Common myeloid progenitor, CD34-positive (primary cell): Measurements from ENCODE around the gene C1orf21.
"Not testable (repeated sequence)": the region's sequence is repeated elsewhere in the genome, so short reads cannot be mapped to it uniquely, and the experiment has no call there.

Experiments
- CTCF ChIA-PET: fragments of 350-600 bp; sonication (Branson Sonifier 250); formaldehyde crosslinking; loops from one replicate; lab custom pipeline; 2021; ENCODE audit warnings: antibody characterized with exemption; lab: Charles Lee
- POLR2A ChIA-PET: fragments of 350-600 bp; sonication (Branson Sonifier 250); formaldehyde crosslinking; loops from one replicate; lab custom pipeline; 2021; ENCODE audit warnings: antibody characterized with exemption; lab: Charles Lee
- DNase-seq, 3 donors: peaks; one replicate each; pipeline versions ENCODE4 v3.0.0 to v3.0.0-alpha.2; 2013
- H3K27ac ChIP-seq, 2 experiments: 1 replicate in 1 of 2; 2 replicates in 1 of 2; pipeline ENCODE4 v1.7.0; 2013; ENCODE audit warnings: inconsistent platforms in 2 of 2, low read length in 2 of 2, mild to moderate bottlenecking in 2 of 2, low read depth in 1 of 2, moderate library complexity in 1 of 2; ENCODE audit not compliant: severe bottlenecking in 2 of 2, insufficient read depth in 1 of 2, poor library complexity in 1 of 2
- H3K27me3 ChIP-seq, 5 experiments: replicated peaks in 2 of 5; 1 replicate in 3 of 5; 2 replicates in 2 of 5; pipeline versions ENCODE4 v1.6.1 to v1.7.0; 2013; ENCODE audit warnings: low read length in 4 of 5, mild to moderate bottlenecking in 2 of 5, moderate library complexity in 2 of 5, inconsistent platforms in 1 of 5; ENCODE audit not compliant: insufficient read depth in 5 of 5, control insufficient read depth in 4 of 5
- H3K36me3 ChIP-seq, 4 experiments: 1 replicate in 2 of 4; 2 replicates in 2 of 4; pipeline versions ENCODE4 v1.6.1 to v1.7.0; 2013; ENCODE audit warnings: low read length in 3 of 4, control low read depth in 1 of 4, mild to moderate bottlenecking in 1 of 4; ENCODE audit not compliant: control insufficient read depth in 4 of 4, insufficient read depth in 4 of 4
- H3K4me1 ChIP-seq, 4 experiments: 1 replicate in 3 of 4; 2 replicates in 1 of 4; pipeline versions ENCODE4 v1.6.1 to v1.7.1; 2013; ENCODE audit warnings: low read length in 3 of 4, mild to moderate bottlenecking in 3 of 4, control low read depth in 1 of 4, inconsistent platforms in 1 of 4, moderate library complexity in 1 of 4; ENCODE audit not compliant: control insufficient read depth in 4 of 4, insufficient read depth in 4 of 4; ENCODE audit errors: control extremely low read depth in 1 of 4
- H3K4me3 ChIP-seq, 7 experiments: 1 replicate in 4 of 7; 2 replicates in 3 of 7; pipeline versions ENCODE4 v1.5.1 to v1.7.0; 2013; ENCODE audit warnings: mild to moderate bottlenecking in 7 of 7, low read length in 6 of 7, moderate library complexity in 6 of 7, inconsistent platforms in 2 of 7, low read depth in 2 of 7, control low read depth in 1 of 7; ENCODE audit not compliant: insufficient read depth in 4 of 7, control insufficient read depth in 1 of 7; ENCODE audit errors: extremely low read depth in 1 of 7
- H3K9me3 ChIP-seq, 5 experiments: 1 replicate in 4 of 5; 2 replicates in 1 of 5; pipeline versions ENCODE4 v1.6.1 to v1.7.1; 2013; ENCODE audit warnings: low read length in 4 of 5, mild to moderate bottlenecking in 2 of 5, inconsistent platforms in 1 of 5, low read depth in 1 of 5, moderate library complexity in 1 of 5; ENCODE audit not compliant: control insufficient read depth in 4 of 5, insufficient read depth in 2 of 5; ENCODE audit errors: control extremely low read depth in 1 of 5
- WGBS: methylation state at CpG from one replicate; pipeline ENCODE4 v1.1.5; 2013; ENCODE audit not compliant: insufficient coverage; 5-methylcytosine and 5-hydroxymethylcytosine counted together

Gene C1orf21

GRCh38 chr1:184605941-184606340 lies 219.1 kb downstream of the C1orf21 start:
- H3K36me3 ChIP-seq = peaks cover 0 to 8% (median 4%) of the 10 kb centered on the region in 4 experiments
- H3K9me3 ChIP-seq = no peaks in the 10 kb centered on the region
- CTCF ChIA-PET = no interaction called here
- no peak overlapping the region for H3K4me3 ChIP-seq
- DNase-seq = no peak
- peaks cover 0 to 9% (median 3%) of the 10 kb centered on the region in 4 experiments for H3K4me1 ChIP-seq
- POLR2A ChIA-PET = no interaction called here
- WGBS = 95% methylated on average over 3 of the region's 4 CpGs
- no peak overlapping the region for H3K27ac ChIP-seq
- H3K27me3 ChIP-seq = no peaks in the 10 kb centered on the region

DNA sequence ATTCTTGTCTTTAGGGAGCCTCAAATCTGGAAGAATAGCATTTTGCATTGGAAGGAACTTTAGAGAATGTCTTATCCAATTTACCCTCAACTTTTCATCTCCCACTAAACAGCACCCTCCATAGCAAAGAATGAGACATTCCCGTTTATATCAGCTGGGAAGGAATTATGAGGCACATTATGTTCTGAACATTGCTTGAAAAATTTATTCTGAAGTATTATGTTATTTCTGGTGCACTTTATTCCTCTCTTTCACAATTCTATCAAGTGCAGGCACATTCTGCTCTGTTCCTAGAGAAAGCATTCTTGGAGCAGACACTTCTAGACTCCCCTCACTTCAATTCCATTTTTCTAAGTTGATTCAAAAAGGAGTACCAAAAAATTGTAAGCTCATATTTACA lies 220.0 kb downstream of the C1orf21 start:
- peaks cover 0 to 8% (median 2%) of the 10 kb centered on the region in 4 experiments for H3K36me3 ChIP-seq
- POLR2A ChIA-PET = no interaction called here
- H3K9me3 ChIP-seq = no peaks in the 10 kb centered on the region
- no peak overlapping the region for H3K27ac ChIP-seq
- H3K4me3 ChIP-seq = no peak overlapping the region
- H3K4me1 ChIP-seq = peaks cover 0 to 9% (median 3%) of the 10 kb centered on the region in 4 experiments
- CTCF ChIA-PET = interaction anchor here (1.1 kb wide), 1 partner anchor 9 kb away, joined by 3 read pairs; no protein-coding TSS in a partner anchor
- no peak for DNase-seq
- no CpG with 5 or more reads among the region's 1 CpG for WGBS
- H3K27me3 ChIP-seq = no peaks in the 10 kb centered on the region

DNA sequence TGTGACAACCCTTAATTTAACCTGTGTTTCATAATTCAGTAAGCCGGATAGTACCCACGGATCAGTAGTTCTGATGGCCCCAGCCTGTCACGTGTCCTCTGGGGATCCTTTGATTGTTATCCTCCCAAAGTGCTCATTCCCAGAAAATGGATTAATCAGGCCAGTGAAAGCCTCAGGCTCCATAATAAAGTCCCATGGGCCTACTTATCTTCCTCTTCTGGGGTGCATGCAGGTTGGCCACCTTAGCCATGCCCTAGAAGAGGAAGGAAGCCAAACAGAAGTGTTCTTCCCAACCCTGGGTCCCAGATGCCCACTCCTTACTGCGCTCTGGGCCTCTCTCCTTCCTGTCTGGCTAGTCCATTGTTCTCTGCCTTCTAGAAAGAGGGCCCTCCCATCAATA lies 221.8 kb downstream of the C1orf21 start:
- DNase-seq = no peak
- 100% methylated on average over 3 of the region's 4 CpGs for WGBS

DNA sequence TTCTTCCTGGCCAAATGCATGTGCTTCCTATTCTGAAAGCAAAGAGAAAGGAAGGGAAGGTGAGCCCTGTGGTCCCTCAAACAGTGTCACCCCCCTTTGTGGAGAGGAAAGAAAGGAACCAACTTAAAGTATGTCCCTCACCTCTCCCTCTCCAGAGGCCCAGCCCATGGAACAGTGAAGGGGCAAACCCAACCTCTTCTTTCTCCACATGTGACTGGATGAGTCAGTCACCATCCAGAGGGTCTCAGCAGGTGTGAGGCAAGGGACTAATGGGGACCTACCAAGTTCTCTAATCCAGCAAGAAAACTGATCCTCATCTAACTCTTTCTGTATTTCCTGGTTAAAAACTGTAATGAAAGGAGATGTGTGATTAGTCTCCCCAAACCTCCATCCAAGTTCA lies 222.2 kb downstream of the C1orf21 start:
- ChIA-PET CTCF (no interaction called here), POLR2A (no interaction called here)
- Histone ChIP-seq H3K9me3 (no peaks in the 10 kb centered on the region), H3K36me3 (peaks cover 0 to 5% (median 1%) of the 10 kb centered on the region in 4 experiments), H3K4me1 (peaks cover 0 to 9% (median 3%) of the 10 kb centered on the region in 4 experiments), H3K27me3 (no peaks in the 10 kb centered on the region), H3K27ac (no peak overlapping the region), H3K4me3 (no peak overlapping the region)
- DNase-seq = no peak

More for the DNA sequence above, 221.8 kb downstream of the C1orf21 start:
- no peak overlapping the region for H3K4me3 ChIP-seq
- H3K4me1 ChIP-seq = peaks cover 0 to 9% (median 3%) of the 10 kb centered on the region in 4 experiments
- peaks cover 0 to 5% (median 1%) of the 10 kb centered on the region in 4 experiments for H3K36me3 ChIP-seq
- ChIA-PET CTCF (no interaction called here), POLR2A (no interaction called here)
- no peak overlapping the region for H3K27ac ChIP-seq
- H3K27me3 ChIP-seq = no peaks in the 10 kb centered on the region
- H3K9me3 ChIP-seq = no peaks in the 10 kb centered on the region

- POLR2A ChIA-PET = no interaction called here
Observed at GRCh38 chr1:184610876-184611595, 224.2 kb downstream of the C1orf21 start.

GRCh38 chr1:184612229-184612628 lies 225.4 kb downstream of the C1orf21 start:
- H3K4me3 ChIP-seq, H3K36me3 ChIP-seq, POLR2A ChIA-PET, H3K9me3 ChIP-seq, H3K27ac ChIP-seq, DNase-seq, H3K27me3 ChIP-seq: not testable (repeated sequence)
- CTCF ChIA-PET = interaction anchor here (1.3 kb wide), 1 partner anchor 10 kb away, joined by 3 read pairs; no protein-coding TSS in a partner anchor
- 98% methylated on average over 4 of the region's 5 CpGs for WGBS
- H3K4me1 ChIP-seq = peaks cover 6 to 24% (median 9%) of the 10 kb centered on the region in 4 experiments

More at GRCh38 chr1:184610876-184611595, 224.2 kb downstream of the C1orf21 start:
- Histone ChIP-seq H3K4me3 (no peak overlapping the region), H3K4me1 (peaks cover 6 to 23% (median 9%) of the 10 kb centered on the region in 4 experiments), H3K27me3 (no peaks in the 10 kb centered on the region), H3K27ac (no peak overlapping the region), H3K36me3 (peaks cover 0 to 5% (median 0%) of the 10 kb centered on the region in 4 experiments), H3K9me3 (no peaks in the 10 kb centered on the region)
- WGBS = 95% methylated on average over 7 of the region's 12 CpGs
- CTCF ChIA-PET = interaction anchor here (1.3 kb wide), 1 partner anchor 9 kb away, joined by 3 read pairs; no protein-coding TSS in a partner anchor
- DNase-seq = no peak

DNA sequence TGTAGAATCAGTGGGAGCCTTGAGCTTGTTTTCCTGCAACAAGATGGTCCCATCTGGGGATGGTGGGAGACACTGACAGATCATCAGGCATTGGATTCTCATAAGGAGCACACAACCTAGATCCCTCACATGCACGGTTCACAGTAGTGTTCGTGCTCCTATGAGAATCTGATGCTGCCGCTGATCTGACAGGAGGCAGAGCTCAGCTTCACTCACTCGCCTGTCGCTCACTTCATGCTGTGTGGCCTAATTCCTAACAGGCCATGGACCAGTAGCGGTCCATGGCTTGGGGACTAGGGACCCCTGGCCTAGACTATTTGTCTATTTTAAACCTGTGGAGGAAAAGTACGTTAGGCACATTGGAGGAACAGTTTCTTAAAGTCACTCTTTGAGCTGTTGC lies 227.8 kb downstream of the C1orf21 start:
- over 99% methylated on average over 6 of the region's 7 CpGs for WGBS
- H3K4me3 ChIP-seq = no peak overlapping the region
- ChIA-PET CTCF (interaction anchor here (1.1 kb wide), 1 partner anchor 21 kb away, joined by 3 read pairs; no protein-coding TSS in a partner anchor), POLR2A (no interaction called here)
- no peaks in the 10 kb centered on the region for H3K9me3 ChIP-seq
- DNase-seq = no peak
- H3K27ac ChIP-seq = no peak overlapping the region
- no peaks in the 10 kb centered on the region for H3K27me3 ChIP-seq
- peaks cover 6 to 15% (median 7%) of the 10 kb centered on the region in 4 experiments for H3K4me1 ChIP-seq
- no peaks in the 10 kb centered on the region for H3K36me3 ChIP-seq
